Measurements from ENCODE around the gene STARD3. TPM values are rescaled to one million over a fixed set of nuclear protein-coding genes. Genes with fewer than 3 reads are reported as not detected.
"Not testable (repeated sequence)": the region's sequence is repeated elsewhere in the genome, so short reads cannot be mapped to it uniquely, and the experiment has no call there.

STARD3 gene
- total RNA-seq, 1 donor from 2014 or later, result 76.6 TPM

DNA sequence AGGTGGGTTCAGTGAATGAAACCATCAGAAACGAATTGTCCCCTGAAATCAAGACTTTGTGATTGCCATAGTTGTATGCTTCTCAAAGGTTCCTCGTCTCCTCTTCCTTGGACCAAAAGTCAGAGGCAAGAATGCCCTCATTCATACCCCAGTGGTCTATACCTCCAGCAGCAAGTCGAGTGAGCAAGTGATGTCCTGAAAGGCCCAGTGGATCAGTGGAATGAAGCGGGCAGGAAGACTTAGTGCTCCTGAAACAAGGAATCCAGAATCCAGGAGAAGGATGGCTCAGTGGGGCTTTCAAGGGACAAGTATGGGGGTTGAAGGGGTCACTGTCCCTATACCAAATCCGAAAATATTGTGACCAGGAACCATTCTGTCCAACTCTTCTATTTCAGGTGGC is 57.6 kb downstream of the STARD3 start:
- TF ChIP-seq, protein P1, sequence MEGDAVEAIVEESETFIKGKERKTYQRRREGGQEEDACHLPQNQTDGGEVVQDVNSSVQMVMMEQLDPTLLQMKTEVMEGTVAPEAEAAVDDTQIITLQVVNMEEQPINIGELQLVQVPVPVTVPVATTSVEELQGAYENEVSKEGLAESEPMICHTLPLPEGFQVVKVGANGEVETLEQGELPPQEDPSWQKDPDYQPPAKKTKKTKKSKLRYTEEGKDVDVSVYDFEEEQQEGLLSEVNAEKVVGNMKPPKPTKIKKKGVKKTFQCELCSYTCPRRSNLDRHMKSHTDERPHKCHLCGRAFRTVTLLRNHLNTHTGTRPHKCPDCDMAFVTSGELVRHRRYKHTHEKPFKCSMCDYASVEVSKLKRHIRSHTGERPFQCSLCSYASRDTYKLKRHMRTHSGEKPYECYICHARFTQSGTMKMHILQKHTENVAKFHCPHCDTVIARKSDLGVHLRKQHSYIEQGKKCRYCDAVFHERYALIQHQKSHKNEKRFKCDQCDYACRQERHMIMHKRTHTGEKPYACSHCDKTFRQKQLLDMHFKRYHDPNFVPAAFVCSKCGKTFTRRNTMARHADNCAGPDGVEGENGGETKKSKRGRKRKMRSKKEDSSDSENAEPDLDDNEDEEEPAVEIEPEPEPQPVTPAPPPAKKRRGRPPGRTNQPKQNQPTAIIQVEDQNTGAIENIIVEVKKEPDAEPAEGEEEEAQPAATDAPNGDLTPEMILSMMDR (IDR thresholded peaks at IDR 0.05), result no peak
- no peaks in the 10 kb centered on the region for H3K9me3 ChIP-seq
- ATAC-seq, result no peak
- no peak overlapping the region for H3K27ac ChIP-seq
- H3K4me3 ChIP-seq, result no peak overlapping the region
- intact Hi-C loops (cut with DNase I), result no loop called here
- H3K4me1 ChIP-seq, result peaks cover 7% of the 10 kb centered on the region
- peaks cover 3% of the 10 kb centered on the region for H3K27me3 ChIP-seq (ENCODE audit: low read depth)
- no peak for DNase-seq
- H3K36me3 ChIP-seq, result no peaks in the 10 kb centered on the region

DNA sequence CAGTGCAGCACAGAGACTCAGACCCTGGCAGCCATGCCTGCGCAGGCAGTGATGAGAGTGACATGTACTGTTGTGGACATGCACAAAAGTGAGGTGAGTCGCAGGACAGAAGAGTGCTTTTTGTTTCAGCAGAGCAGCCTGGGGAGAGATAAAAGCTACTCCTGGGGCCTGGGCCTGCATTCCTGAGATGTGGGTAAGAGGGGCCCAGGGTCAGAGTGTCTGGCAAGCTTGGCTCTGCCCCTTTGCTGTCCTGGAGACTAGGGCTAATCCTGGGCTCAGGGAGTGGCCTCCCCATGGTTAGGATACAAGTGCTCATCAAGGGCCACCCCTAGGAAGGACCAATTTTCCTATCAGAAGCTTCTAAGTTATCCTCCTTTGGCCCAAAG is 58.1 kb downstream of the STARD3 start:
- peaks cover 8% of the 10 kb centered on the region for H3K27me3 ChIP-seq (ENCODE audit: low read depth)
- H3K4me1 ChIP-seq, result peaks cover 8% of the 10 kb centered on the region
- H3K9me3 ChIP-seq, result no peaks in the 10 kb centered on the region
- H3K27ac ChIP-seq, result no peak overlapping the region
- no peak overlapping the region for H3K4me3 ChIP-seq
- TF ChIP-seq, protein P1 (IDR thresholded peaks at IDR 0.05), result no peak
- intact Hi-C loops (cut with DNase I), result no loop called here
- DNase-seq (no peak), ATAC-seq (no peak)
- H3K36me3 ChIP-seq, result no peaks in the 10 kb centered on the region

DNA sequence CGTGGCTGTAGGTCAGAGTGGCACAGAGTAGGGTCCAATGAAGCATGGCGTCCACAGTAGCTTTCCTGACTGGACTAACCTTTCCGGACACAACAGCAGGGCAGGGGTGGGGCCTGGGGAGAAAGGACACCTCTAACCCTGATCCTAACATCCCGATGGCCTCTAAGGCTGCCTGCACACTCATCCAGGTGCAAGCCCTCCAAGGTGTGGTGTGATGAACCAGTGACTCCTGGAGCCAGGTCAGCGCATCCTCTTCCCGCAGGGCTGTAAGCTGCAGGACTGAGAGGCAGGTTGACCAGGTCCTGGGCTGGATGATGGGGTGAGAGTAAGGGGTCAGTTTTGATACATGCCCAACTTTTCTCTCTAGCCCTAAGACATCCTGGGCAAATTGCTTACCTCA is 59.8 kb downstream of the STARD3 start:
- TF ChIP-seq, protein P1 (IDR thresholded peaks at IDR 0.05), result no peak
- Histone ChIP-seq H3K36me3 (no peaks in the 10 kb centered on the region), H3K4me1 (peaks cover 15% of the 10 kb centered on the region), H3K27me3 (ENCODE audit: low read depth) (peaks cover 12% of the 10 kb centered on the region), H3K27ac (no peak overlapping the region), H3K9me3 (no peaks in the 10 kb centered on the region), H3K4me3 (no peak overlapping the region)
- ATAC-seq (no peak), DNase-seq (no peak)
- intact Hi-C loops (cut with DNase I), result no loop called here

DNA sequence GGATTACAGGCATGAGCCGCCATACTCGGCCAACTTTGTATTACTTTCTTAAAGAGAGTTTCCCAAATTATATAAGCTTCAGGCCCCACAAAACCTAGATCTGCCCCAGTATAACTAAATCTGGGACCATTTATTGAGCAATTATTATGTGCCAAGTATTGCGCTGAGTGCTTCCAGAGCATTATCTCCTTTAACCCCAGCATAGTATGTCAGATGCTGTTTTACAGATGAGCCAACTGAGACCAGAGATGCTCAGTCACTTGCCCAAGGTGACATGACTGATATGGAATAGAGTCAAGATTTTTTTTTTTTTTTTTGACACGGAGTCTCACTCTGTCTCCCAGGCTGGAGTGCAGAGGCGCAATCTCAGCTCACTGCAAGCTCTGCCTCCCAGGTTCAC is 61.0 kb downstream of the STARD3 start:
- DNase-seq (no peak), ATAC-seq (no peak)
- TF ChIP-seq, protein P1 (IDR thresholded peaks at IDR 0.05), result no peak
- Histone ChIP-seq H3K27ac (no peak overlapping the region), H3K36me3 (no peaks in the 10 kb centered on the region), H3K4me3 (no peak overlapping the region), H3K27me3 (ENCODE audit: low read depth) (peaks cover 12% of the 10 kb centered on the region), H3K4me1 (peaks cover 27% of the 10 kb centered on the region), H3K9me3 (no peaks in the 10 kb centered on the region)
- intact Hi-C loops (cut with DNase I), result no loop called here

DNA sequence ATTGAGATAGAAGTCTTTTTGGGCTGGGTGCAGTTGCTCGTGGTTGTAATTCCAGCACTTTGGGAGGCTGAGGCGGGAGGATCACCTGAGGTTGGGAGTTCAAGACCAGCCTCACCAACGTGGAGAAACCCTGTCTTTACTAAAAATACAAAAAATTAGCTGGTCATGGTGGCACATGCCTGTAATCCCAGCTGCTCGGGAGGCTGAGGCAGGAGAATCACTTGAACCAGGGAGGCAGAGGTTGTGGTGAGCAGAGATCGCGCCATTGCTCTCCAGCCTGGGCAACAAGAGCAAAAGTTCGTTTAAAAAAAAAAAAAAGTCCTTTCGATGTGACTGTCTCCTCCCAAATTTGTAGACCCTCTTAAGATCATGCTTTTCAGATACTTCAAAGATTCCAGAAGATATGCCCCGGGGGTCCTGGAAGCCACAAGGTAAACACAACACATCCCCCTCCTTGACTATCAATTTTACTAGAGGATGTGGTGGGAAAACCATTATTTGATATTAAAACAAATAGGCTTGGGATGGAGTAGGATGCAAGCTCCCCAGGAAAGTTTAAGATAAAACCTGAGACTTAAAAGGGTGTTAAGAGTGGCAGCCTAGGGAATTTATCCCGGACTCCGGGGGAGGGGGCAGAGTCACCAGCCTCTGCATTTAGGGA is 62.3 kb downstream of the STARD3 start:
- Histone ChIP-seq H3K27me3 (ENCODE audit: low read depth) (peaks cover 12% of the 10 kb centered on the region), H3K4me3 (peak overlapping the region; percentile 86), H3K27ac (peak overlapping the region; percentile 88), H3K4me1 (peaks cover 40% of the 10 kb centered on the region)
- H3K9me3 ChIP-seq; H3K36me3 ChIP-seq; DNase-seq; intact Hi-C loops (cut with DNase I); ATAC-seq: not testable (repeated sequence)

DNA sequence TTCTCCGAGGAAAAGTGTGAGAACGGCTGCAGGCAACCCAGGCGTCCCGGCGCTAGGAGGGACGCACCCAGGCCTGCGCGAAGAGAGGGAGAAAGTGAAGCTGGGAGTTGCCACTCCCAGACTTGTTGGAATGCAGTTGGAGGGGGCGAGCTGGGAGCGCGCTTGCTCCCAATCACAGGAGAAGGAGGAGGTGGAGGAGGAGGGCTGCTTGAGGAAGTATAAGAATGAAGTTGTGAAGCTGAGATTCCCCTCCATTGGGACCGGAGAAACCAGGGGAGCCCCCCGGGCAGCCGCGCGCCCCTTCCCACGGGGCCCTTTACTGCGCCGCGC is 62.8 kb downstream of the STARD3 start, which contains the start of gene ERBB2:
ERBB2 (plus strand) TSS at position 247 of the 330 bp plus-strand sequence. CDS start 175 bp downstream, outside the sequence.
- Histone ChIP-seq H3K9me3 (no peaks in the 10 kb centered on the region), H3K27me3 (ENCODE audit: low read depth) (peaks cover 12% of the 10 kb centered on the region), H3K4me3 (peak within 1 kb of the TSS; percentile 86), H3K36me3 (no peaks in the 10 kb centered on the region), H3K4me1 (peaks cover 43% of the 10 kb centered on the region), H3K27ac (peak within 1 kb of the TSS; percentile 88)
- intact Hi-C loops (cut with DNase I), result no loop called here
- DNase-seq (peak; percentile 79), ATAC-seq (peak; percentile 88 to 89)
- TF ChIP-seq, protein P1 (IDR thresholded peaks at IDR 0.05), result no peak

Data from lower lobe of right lung (tissue), 2 donors.